GM18511 (cell line): ENCODE measurements around the gene ADCY9.
"Not testable (repeated sequence)": the region's sequence is repeated elsewhere in the genome, so short reads cannot be mapped to it uniquely, and the experiment has no call there.

Source experiments
- ATAC-seq: cut with Tn5 transposase; IDR thresholded peaks from one replicate; pipeline ENCODE4 v1.9.1; 2021; ENCODE audit warnings: mild to moderate bottlenecking, moderate library complexity; ENCODE audit not compliant: unreplicated experiment

ADCY9 gene

GRCh38 chr16:3959148-3959547 lies 157.1 kb downstream of the ADCY9 start:
- no peak for ATAC-seq

- no peak for ATAC-seq
Observed at GRCh38 chr16:3957344-3957980, 158.8 kb downstream of the ADCY9 start.

- ATAC-seq: no peak
Observed at GRCh38 chr16:3954411-3954921, 161.8 kb downstream of the ADCY9 start.

GRCh38 chr16:3953728-3954410 lies 162.4 kb downstream of the ADCY9 start:
- no peak for ATAC-seq

GRCh38 chr16:3952737-3953131 lies 163.5 kb downstream of the ADCY9 start:
- ATAC-seq: no peak

GRCh38 chr16:3951861-3952736 lies 164.1 kb downstream of the ADCY9 start:
- ATAC-seq: no peak

GRCh38 chr16:3951380-3951779 lies 164.9 kb downstream of the ADCY9 start:
- not testable (repeated sequence) for ATAC-seq

GRCh38 chr16:3950343-3951193 lies 165.7 kb downstream of the ADCY9 start:
- no peak for ATAC-seq

- ATAC-seq: no peak
Observed at GRCh38 chr16:3949946-3950342, 166.3 kb downstream of the ADCY9 start.

- ATAC-seq: no peak
Observed at GRCh38 chr16:3949287-3949686, 167.0 kb downstream of the ADCY9 start.

- ATAC-seq: no peak
Observed at GRCh38 chr16:3948378-3948995, 167.8 kb downstream of the ADCY9 start.

- ATAC-seq: no peak
Observed at GRCh38 chr16:3946604-3947180, 169.6 kb downstream of the ADCY9 start.

GRCh38 chr16:3945751-3946603 lies 170.3 kb downstream of the ADCY9 start:
- ATAC-seq: no peak

GRCh38 chr16:3944457-3944856 lies 171.8 kb downstream of the ADCY9 start:
- not testable (repeated sequence) for ATAC-seq

- not testable (repeated sequence) for ATAC-seq
Observed at GRCh38 chr16:3942146-3942545, 174.1 kb downstream of the ADCY9 start.

- no peak for ATAC-seq
Observed at GRCh38 chr16:3938843-3939624, 177.2 kb downstream of the ADCY9 start.

- ATAC-seq: no peak
Observed at GRCh38 chr16:3938471-3938842, 177.8 kb downstream of the ADCY9 start.
